ENCODE measurements around the gene SMARCE1.

DNA sequence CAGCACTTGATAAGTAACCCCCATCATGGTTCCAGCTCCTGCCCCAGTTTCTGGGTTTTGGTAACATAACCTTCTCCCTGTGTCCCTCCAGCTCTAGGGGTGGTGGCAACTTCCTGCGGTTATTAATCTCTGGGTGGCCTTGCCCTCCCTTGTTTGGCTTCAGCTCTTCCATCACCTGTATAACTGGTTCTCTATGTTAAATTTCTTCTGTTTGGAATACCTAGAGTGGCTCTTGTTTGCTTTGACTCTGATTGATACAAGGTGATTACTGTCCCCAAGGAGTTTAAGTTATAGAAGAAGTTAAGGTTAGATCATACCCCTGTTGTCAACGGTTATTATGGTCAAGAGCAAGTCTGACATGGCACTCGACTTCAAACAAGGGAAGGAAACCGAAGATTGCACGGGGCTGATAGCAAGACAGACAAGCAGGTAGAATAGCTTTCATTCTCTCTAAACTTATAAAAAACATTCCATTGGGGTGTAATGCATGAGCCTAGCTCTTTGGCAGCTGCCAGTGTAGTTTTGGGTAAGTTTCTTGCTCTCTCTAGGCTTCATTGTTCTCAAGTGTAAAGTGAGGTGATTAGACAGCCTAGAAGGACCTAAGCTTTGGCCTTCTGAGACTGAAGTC, 71.4 kb downstream of the SMARCE1 start:
- TF ChIP-seq GATA2 (IDR thresholded peaks at IDR 0.05; ENCODE audit: low read depth, low read length): no peak
- TF ChIP-seq GATA3 (IDR thresholded peaks at IDR 0.05; ENCODE audit: low read depth, low read length): no peak

All from SH-SY5Y (cell line).